ENCODE measurements around the gene ADPGK.

GRCh38 chr15:72778796-72779195, 4.8 kb downstream of the ADPGK start:
- TF ChIP-seq POLR2AphosphoS5 (IDR thresholded peaks at IDR 0.05) = no peak
- no peak for TF ChIP-seq CTCF (IDR thresholded peaks at IDR 0.05)
- no peak for TF ChIP-seq POLR2A (IDR thresholded peaks at IDR 0.05)
- TF ChIP-seq EP300 (IDR thresholded peaks at IDR 0.05) = no peak
